Measurements from ENCODE around the gene LTBP2. TPM values are rescaled to one million over a fixed set of nuclear protein-coding genes. Genes with fewer than 3 reads are reported as not detected.

LTBP2 gene
- total and polyA plus RNA-seq, 8 donors, result 2.9 to 36.2 (median 7.9) TPM

- DNase-seq, result no peak
- intact Hi-C loops (cut with DNase I; ENCODE audit: low total_unique reads), result no loop called here
Measured at GRCh38 chr14:74507840-74508239, 104.2 kb downstream of the LTBP2 start.

GRCh38 chr14:74507085-74507484 is 105.0 kb downstream of the LTBP2 start:
- Histone ChIP-seq H3K9me3 (no peaks in the 10 kb centered on the region), H3K4me1 (no peaks in the 10 kb centered on the region), H3K4me3 (no peak overlapping the region), H3K36me3 (peaks cover 0 to 65% (median 26%) of the 10 kb centered on the region in 4 donors), H3K27me3 (peaks cover 0 to 11% (median 0%) of the 10 kb centered on the region in 3 donors), H3K27ac (no peak overlapping the region)
- WGBS, 5 donors, result 70 to 78% (median 74%) methylated on average over 8 of the region's 8 CpGs
- intact Hi-C loops (cut with DNase I; ENCODE audit: low total_unique reads), result no loop called here
- DNase-seq, result no peak
- no peak for TF ChIP-seq EP300 (IDR thresholded peaks at IDR 0.05)
- no peak for TF ChIP-seq CTCF (IDR thresholded peaks at IDR 0.05)
- TF ChIP-seq POLR2A (IDR thresholded peaks at IDR 0.05), result no peak

More at GRCh38 chr14:74507840-74508239, 104.2 kb downstream of the LTBP2 start:
- no peaks in the 10 kb centered on the region for H3K4me1 ChIP-seq
- WGBS, 5 donors, result 48 to 64% (median 57%) methylated on average over 4 to 5 of the region's 5 CpGs
- no peak overlapping the region for H3K4me3 ChIP-seq
- H3K27ac ChIP-seq, result no peak overlapping the region
- peaks cover 0 to 60% (median 25%) of the 10 kb centered on the region in 4 donors for H3K36me3 ChIP-seq
- H3K27me3 ChIP-seq, result peaks cover 0 to 11% (median 0%) of the 10 kb centered on the region in 3 donors
- no peaks in the 10 kb centered on the region for H3K9me3 ChIP-seq
- TF ChIP-seq POLR2AphosphoS5 (IDR thresholded peaks at IDR 0.05), result no peak
- no peak for TF ChIP-seq POLR2A (IDR thresholded peaks at IDR 0.05)
- TF ChIP-seq EP300 (IDR thresholded peaks at IDR 0.05), result no peak
- no peak for TF ChIP-seq CTCF (IDR thresholded peaks at IDR 0.05)

- Histone ChIP-seq H3K4me1 (peaks cover 0 to 6% (median 2%) of the 10 kb centered on the region in 4 donors), H3K9me3 (no peaks in the 10 kb centered on the region), H3K27me3 (peaks cover 0 to 11% (median 0%) of the 10 kb centered on the region in 3 donors), H3K36me3 (peaks cover 0 to 65% (median 26%) of the 10 kb centered on the region in 4 donors), H3K27ac (no peak overlapping the region), H3K4me3 (no peak overlapping the region)
- intact Hi-C loops (cut with DNase I; ENCODE audit: low total_unique reads), result no loop called here
- WGBS, 5 donors, result 84 to 91% (median 88%) methylated on average over 11 to 13 of the region's 13 CpGs
- no peak for DNase-seq
- no peak for TF ChIP-seq POLR2AphosphoS5 (IDR thresholded peaks at IDR 0.05)
- TF ChIP-seq CTCF (IDR thresholded peaks at IDR 0.05), result no peak
- no peak for TF ChIP-seq EP300 (IDR thresholded peaks at IDR 0.05)
- TF ChIP-seq POLR2A (IDR thresholded peaks at IDR 0.05), result no peak
Measured at GRCh38 chr14:74506411-74506851, 105.6 kb downstream of the LTBP2 start.

GRCh38 chr14:74505831-74506230 is 106.2 kb downstream of the LTBP2 start:
- no peak overlapping the region for H3K27ac ChIP-seq
- peaks cover 0 to 12% (median 8%) of the 10 kb centered on the region in 4 donors for H3K4me1 ChIP-seq
- TF ChIP-seq EP300 (IDR thresholded peaks at IDR 0.05) (no peak), POLR2A (IDR thresholded peaks at IDR 0.05) (no peak)
- DNase-seq, result no peak
- peaks cover 0 to 65% (median 26%) of the 10 kb centered on the region in 4 donors for H3K36me3 ChIP-seq
- H3K27me3 ChIP-seq, result peaks cover 0 to 11% (median 0%) of the 10 kb centered on the region in 3 donors
- 85 to 87% (median 86%) methylated on average over 16 to 17 of the region's 17 CpGs for WGBS, 5 donors
- no peak overlapping the region for H3K4me3 ChIP-seq
- intact Hi-C loops (cut with DNase I; ENCODE audit: low total_unique reads), result no loop called here
- H3K9me3 ChIP-seq, result no peaks in the 10 kb centered on the region

Measured in stomach (tissue), 9 donors.